WTC11 (cell line): Measurements from ENCODE around the gene CASR.

ENCODE experiments used
- ATF2 ChIP-seq: sonication (generic); formaldehyde crosslinking; IDR thresholded peaks from 2 replicates; pipeline ENCODE4 v1.8.1; 2022; ENCODE audit warnings: low read depth, missing genetic modification reagents, borderline replicate concordance
- CTCF ChIP-seq: fragments of 200-600 bp; IDR thresholded peaks from 2 replicates; pipeline ENCODE4 v1.8.0; 2022; ENCODE audit warnings: antibody characterized with exemption
- IRF1 ChIP-seq: sonication (generic); formaldehyde crosslinking; IDR thresholded peaks from 2 replicates; pipeline ENCODE4 v1.8.0; 2023; ENCODE audit warnings: missing genetic modification reagents
- IRF2 ChIP-seq: sonication (generic); formaldehyde crosslinking; IDR thresholded peaks from 2 replicates; pipeline ENCODE4 v1.8.0; 2022; ENCODE audit warnings: low read depth, missing genetic modification reagents, borderline replicate concordance
- NFYB ChIP-seq: sonication (generic); formaldehyde crosslinking; conservative IDR thresholded peaks from 2 replicates; pipeline ENCODE4 v1.8.0; 2022; ENCODE audit warnings: low read depth, missing genetic modification reagents
- RORB ChIP-seq: fragments of 250-450 bp; sonication (Bioruptor Pico); IDR thresholded peaks from 2 replicates; pipeline ENCODE4 v1.9.0; 2021; ENCODE audit warnings: mild to moderate bottlenecking
- SP1 ChIP-seq: sonication (generic); formaldehyde crosslinking; conservative IDR thresholded peaks from 2 replicates; pipeline ENCODE4 v1.8.1; 2022; ENCODE audit warnings: missing genetic modification reagents
- TEAD4 ChIP-seq: sonication (generic); formaldehyde crosslinking; IDR thresholded peaks from 2 replicates; pipeline ENCODE4 v1.8.0; 2022; ENCODE audit warnings: mild to moderate bottlenecking, missing genetic modification reagents
- ZNF138 ChIP-seq: sonication (generic); formaldehyde crosslinking; conservative IDR thresholded peaks from 2 replicates; pipeline ENCODE4 v1.8.1; 2022; ENCODE audit warnings: mild to moderate bottlenecking, moderate library complexity, missing genetic modification reagents
- ZNF232 ChIP-seq: sonication (generic); formaldehyde crosslinking; IDR thresholded peaks from 2 replicates; pipeline ENCODE4 v1.8.0; 2022; ENCODE audit warnings: mild to moderate bottlenecking, missing genetic modification reagents

- TF ChIP-seq ZNF138, result no peak
- no peak for TF ChIP-seq CTCF
- no peak for TF ChIP-seq SP1
- TF ChIP-seq NFYB, result no peak
- TF ChIP-seq ATF2, result no peak
- TF ChIP-seq RORB (CRISPR knock-in tag), result no peak
- no peak for TF ChIP-seq IRF2
- TF ChIP-seq ZNF232 (CRISPR knock-in tag), result no peak
- TF ChIP-seq TEAD4, result no peak
- TF ChIP-seq IRF1 (CRISPR knock-in tag), result no peak
Measured at GRCh38 chr3:122325769-122326168, 142.3 kb downstream of the CASR start.
